ENCODE measurements around the gene MYO1D.

DNA sequence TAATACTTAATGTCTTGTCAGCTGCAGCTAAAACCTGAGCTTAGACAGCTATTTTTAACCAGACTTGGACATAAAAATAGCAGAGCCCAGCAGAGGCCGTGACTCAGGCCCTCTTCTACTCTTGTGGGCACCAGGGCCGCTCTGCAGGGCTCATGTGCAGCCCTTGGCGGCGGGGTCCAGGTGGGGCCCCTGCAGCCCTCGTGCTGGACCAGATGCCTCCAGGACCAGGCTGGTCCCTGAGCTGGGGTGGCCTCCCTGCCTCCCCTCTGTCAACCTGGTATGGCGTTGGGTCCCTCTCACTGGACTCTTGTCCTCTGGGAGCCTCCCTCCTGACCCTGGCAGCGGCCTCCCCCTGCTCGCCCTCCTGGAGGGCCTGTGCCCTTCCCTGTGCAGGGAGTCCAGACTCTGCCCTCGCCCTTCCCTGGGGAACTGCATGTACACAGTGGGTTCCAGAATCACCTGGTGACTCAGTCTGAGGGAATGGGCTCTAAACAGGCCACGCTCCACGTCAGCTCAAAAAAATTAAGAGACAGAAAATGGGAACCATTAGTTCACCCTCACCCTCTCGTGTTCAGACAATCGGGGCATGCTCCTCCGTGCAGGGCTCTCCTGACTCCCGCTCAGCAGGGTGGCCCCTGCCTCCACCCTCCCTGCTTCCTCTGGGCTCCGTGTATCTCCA lies 380.4 kb downstream of the MYO1D start:
- TF ChIP-seq, protein P1, sequence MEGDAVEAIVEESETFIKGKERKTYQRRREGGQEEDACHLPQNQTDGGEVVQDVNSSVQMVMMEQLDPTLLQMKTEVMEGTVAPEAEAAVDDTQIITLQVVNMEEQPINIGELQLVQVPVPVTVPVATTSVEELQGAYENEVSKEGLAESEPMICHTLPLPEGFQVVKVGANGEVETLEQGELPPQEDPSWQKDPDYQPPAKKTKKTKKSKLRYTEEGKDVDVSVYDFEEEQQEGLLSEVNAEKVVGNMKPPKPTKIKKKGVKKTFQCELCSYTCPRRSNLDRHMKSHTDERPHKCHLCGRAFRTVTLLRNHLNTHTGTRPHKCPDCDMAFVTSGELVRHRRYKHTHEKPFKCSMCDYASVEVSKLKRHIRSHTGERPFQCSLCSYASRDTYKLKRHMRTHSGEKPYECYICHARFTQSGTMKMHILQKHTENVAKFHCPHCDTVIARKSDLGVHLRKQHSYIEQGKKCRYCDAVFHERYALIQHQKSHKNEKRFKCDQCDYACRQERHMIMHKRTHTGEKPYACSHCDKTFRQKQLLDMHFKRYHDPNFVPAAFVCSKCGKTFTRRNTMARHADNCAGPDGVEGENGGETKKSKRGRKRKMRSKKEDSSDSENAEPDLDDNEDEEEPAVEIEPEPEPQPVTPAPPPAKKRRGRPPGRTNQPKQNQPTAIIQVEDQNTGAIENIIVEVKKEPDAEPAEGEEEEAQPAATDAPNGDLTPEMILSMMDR (conservative IDR thresholded peaks at IDR 0.05; ENCODE audit: low read depth, low read length), result no peak
- no peak for TF ChIP-seq EZH2 (IDR thresholded peaks at IDR 0.05; ENCODE audit: low read length, unreplicated experiment)
- TF ChIP-seq EZH2phosphoT487 (IDR thresholded peaks at IDR 0.05; ENCODE audit: borderline replicate concordance, low read length), result no peak
